ENCODE results near the gene RDH14. TPM values are rescaled to one million over a fixed set of nuclear protein-coding genes. Genes with fewer than 3 reads are reported as not detected.

The RDH14 gene
- total RNA-seq, 4 donors from 2014 or later: 24.6 to 55.4 (median 49.8) TPM

- no peaks in the 10 kb centered on the region for H3K27me3 ChIP-seq
- DNase-seq: no peak
- H3K27ac ChIP-seq: no peak overlapping the region
- TF ChIP-seq POLR2A (IDR thresholded peaks at IDR 0.05) (no peak), CTCF (IDR thresholded peaks at IDR 0.05 in 4 of 5, conservative IDR thresholded peaks at IDR 0.05 in 1 of 5) (no peak)
- H3K4me3 ChIP-seq: no peak overlapping the region
- no peak for ATAC-seq
- H3K4me1 ChIP-seq: peaks cover 38 to 39% of the 10 kb centered on the region in 2 donors
- intact Hi-C loops (cut with DNase I; ENCODE audit: low total_unique reads): no loop called here
- in situ Hi-C loops (cut with MboI; ENCODE audit: low sequenced_read_pairs in 4 of 4): loop anchor here in 1 of 4 donors (25.0 kb wide), 1 partner anchor 785 kb away; no protein-coding TSS in a partner anchor
- H3K9me3 ChIP-seq: no peaks in the 10 kb centered on the region
- peaks cover 0 to 8% of the 10 kb centered on the region in 2 donors for H3K36me3 ChIP-seq
Measured at GRCh38 chr2:18552351-18553077, 7.9 kb downstream of the RDH14 start.

DNA sequence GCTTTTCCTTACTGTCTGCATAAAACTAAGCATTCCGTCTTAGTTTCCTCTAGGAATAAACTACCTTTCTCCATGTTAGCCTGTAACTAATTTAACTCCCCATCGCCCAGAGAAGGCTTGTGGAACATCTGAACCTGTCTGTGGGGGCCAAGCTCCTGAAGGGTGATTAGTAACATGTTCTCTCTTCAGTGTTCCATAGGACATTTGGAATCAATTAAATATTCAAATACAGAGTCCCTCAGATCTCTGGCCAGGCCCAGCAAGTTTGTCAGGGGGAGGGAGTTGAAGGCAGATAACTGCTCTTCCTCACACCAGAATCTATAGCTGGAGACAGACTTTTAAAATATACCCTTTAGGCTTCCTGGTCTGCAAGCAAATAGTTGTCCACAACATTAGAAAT is 8.8 kb downstream of the RDH14 start:
- no peak for TF ChIP-seq CTCF (IDR thresholded peaks at IDR 0.05 in 4 of 5, conservative IDR thresholded peaks at IDR 0.05 in 1 of 5)
- DNase-seq (no peak), ATAC-seq (no peak)
- in situ Hi-C loops (cut with MboI; ENCODE audit: low sequenced_read_pairs in 4 of 4): loop anchor here in 1 of 4 donors (25.0 kb wide), 1 partner anchor 786 kb away; no protein-coding TSS in a partner anchor
- intact Hi-C loops (cut with DNase I; ENCODE audit: low total_unique reads): no loop called here
- Histone ChIP-seq H3K36me3 (peaks cover 0 to 8% of the 10 kb centered on the region in 2 donors), H3K9me3 (no peaks in the 10 kb centered on the region), H3K27ac (no peak overlapping the region), H3K27me3 (no peaks in the 10 kb centered on the region), H3K4me3 (no peak overlapping the region), H3K4me1 (peaks cover 29 to 36% of the 10 kb centered on the region in 2 donors)

- Histone ChIP-seq H3K27ac (no peak overlapping the region), H3K4me1 (peaks cover 29 to 37% of the 10 kb centered on the region in 2 donors), H3K36me3 (peaks cover 0 to 8% of the 10 kb centered on the region in 2 donors), H3K9me3 (no peaks in the 10 kb centered on the region), H3K4me3 (no peak overlapping the region), H3K27me3 (no peaks in the 10 kb centered on the region)
- no peak for ATAC-seq
- in situ Hi-C loops (cut with MboI; ENCODE audit: low sequenced_read_pairs in 4 of 4) (loop anchor here in 1 of 4 donors (25.0 kb wide), 1 partner anchor 786 kb away; no protein-coding TSS in a partner anchor), intact Hi-C loops (cut with DNase I; ENCODE audit: low total_unique reads) (no loop called here)
- TF ChIP-seq CTCF (IDR thresholded peaks at IDR 0.05 in 4 of 5, conservative IDR thresholded peaks at IDR 0.05 in 1 of 5) (no peak), POLR2A (IDR thresholded peaks at IDR 0.05) (no peak)
- DNase-seq: no peak
Measured at GRCh38 chr2:18551169-18551568, 9.3 kb downstream of the RDH14 start.

DNA sequence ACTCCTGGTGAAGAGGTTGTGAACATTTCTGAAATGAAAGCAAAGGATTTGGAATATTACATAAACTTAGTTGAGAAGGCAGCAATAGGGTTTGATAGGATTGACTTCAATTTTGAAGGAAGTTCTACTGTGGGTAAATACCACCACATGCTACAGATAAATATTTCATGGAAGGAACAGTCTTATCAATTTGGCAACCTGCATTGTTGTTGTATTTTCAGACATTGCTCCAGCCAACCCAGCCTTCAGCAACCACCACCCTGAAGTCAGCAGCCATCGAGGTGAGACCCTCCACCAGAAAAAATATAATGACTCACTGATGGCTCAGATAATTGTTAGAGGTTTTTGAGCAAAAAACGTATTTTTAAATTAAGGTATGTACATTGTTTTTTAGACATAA is 10.0 kb downstream of the RDH14 start:
- Histone ChIP-seq H3K36me3 (peaks cover 0 to 8% of the 10 kb centered on the region in 2 donors), H3K27ac (no peak overlapping the region), H3K4me3 (no peak overlapping the region), H3K4me1 (peaks cover 29 to 37% of the 10 kb centered on the region in 2 donors), H3K9me3 (no peaks in the 10 kb centered on the region), H3K27me3 (no peaks in the 10 kb centered on the region)
- ATAC-seq (no peak), DNase-seq (no peak)
- intact Hi-C loops (cut with DNase I; ENCODE audit: low total_unique reads): no loop called here
- in situ Hi-C loops (cut with MboI; ENCODE audit: low sequenced_read_pairs in 4 of 4): loop anchor here in 1 of 4 donors (25.0 kb wide), 1 partner anchor 787 kb away; no protein-coding TSS in a partner anchor
- TF ChIP-seq CTCF (IDR thresholded peaks at IDR 0.05 in 4 of 5, conservative IDR thresholded peaks at IDR 0.05 in 1 of 5) (no peak), POLR2A (IDR thresholded peaks at IDR 0.05) (no peak)

Data from gastrocnemius medialis (tissue), 4 donors.